ENCODE measurements around the gene UBE2L5. TPM values are rescaled to one million over a fixed set of nuclear protein-coding genes. Genes with fewer than 3 reads are reported as not detected.
A peak's percentile ranks its signal among the peaks of the same experiment; 100 is the strongest.

Gene UBE2L5
- total and polyA plus RNA-seq, 2 of the 13 experiments (the other 11 are each of a cell fraction or from before 2014, with no cell fraction given) = 0.13 TPM; not detected in 1

DNA sequence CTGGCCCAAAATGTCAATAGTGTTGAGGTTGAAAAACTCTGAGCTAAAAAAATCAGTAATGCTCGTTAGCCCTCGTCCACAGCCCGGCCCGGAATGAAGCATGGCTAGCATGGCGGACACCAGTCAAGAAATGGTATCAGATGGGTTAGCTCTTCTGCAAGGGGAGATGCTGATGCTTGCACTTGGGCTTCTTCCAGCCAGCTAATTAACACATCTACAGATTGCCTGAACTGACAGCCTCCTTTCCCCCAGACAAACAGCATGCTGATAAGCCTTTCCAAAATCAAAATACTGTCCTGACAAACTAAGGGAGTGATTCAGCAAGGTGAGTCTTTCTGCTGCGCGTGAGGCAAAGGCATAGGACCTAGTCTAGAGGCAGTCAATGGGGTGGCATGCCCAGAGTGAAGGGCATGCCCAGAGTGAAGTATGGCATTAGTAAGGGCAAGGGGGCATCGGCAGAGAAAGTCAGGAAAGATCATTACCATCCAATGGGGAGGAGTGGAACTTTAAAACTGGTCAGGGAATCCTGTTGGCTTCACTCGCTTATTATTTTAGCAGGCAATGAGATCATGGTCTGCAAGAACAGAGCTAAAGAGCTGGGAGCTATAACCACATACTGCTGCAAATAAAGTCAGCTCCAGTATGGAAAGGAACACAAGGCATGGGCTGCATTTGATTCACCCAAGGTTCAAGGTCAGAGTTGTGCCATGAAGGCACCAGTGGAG is 30.2 kb upstream of the UBE2L5 start:
- H3K9me3 ChIP-seq (ENCODE audit: low read length) = no peaks in the 10 kb centered on the region
- no peaks in the 10 kb centered on the region for H3K27me3 ChIP-seq (ENCODE audit: control insufficient read depth in 1 of 2, insufficient read depth in 2 of 2, low read length in 2 of 2)
- CTCF ChIA-PET (ENCODE audit: low intra/inter-chr PET ratio, low total read pairs) = no interaction called here
- H3K36me3 ChIP-seq (replicated peaks in 1 of 2; ENCODE audit: control insufficient read depth in 1 of 2, insufficient read depth in 2 of 2, low read length in 2 of 2) = no peaks in the 10 kb centered on the region
- H2AFZ ChIP-seq (ENCODE audit: low read length) = no peak overlapping the region
- POLR2A ChIA-PET = no interaction called here
- intact Hi-C loops (cut with micrococcal nuclease; ENCODE audit: unreplicated experiment) = loop anchor here (10.0 kb wide), 1 partner anchor 773 kb away; the partner anchor contains the start of gene HSPH1
- no peak overlapping the region for H3K9ac ChIP-seq (ENCODE audit: insufficient read depth, low read depth, low read length)
- no peak overlapping the region for H3K4me2 ChIP-seq (ENCODE audit: low read depth, low read length)
- no TSS peak for BruUV-seq (replicated peaks)
- no peaks in the 10 kb centered on the region for H3K79me2 ChIP-seq (ENCODE audit: insufficient read depth, low read length)
- H3K4me1 ChIP-seq (ENCODE audit: insufficient read depth, low read length) = peaks cover 61% of the 10 kb centered on the region
- H3K27ac ChIP-seq (ENCODE audit: extremely low read length, insufficient read depth, low read length) = no peak overlapping the region
- 77% methylated on average over 8 of the region's 9 CpGs for WGBS (ENCODE audit: low lambda C conversion rate)
- in situ Hi-C loops (cut with HindIII; ENCODE audit: extremely low pct_ligation_motif_present, low pct_unique_long_range_greater_than_20kb) = no loop called here
- DNase-seq (ENCODE audit: low spot score) (no peak), ATAC-seq (no peak), FAIRE-seq (no peak)
- TF ChIP-seq RARA (CRISPR knock-in tag; IDR thresholded peaks at IDR 0.05) (peak; percentile 49), ZNF510 (CRISPR knock-in tag; IDR thresholded peaks at IDR 0.05; ENCODE audit: low read depth) (no peak)
- H3K4me3 ChIP-seq (replicated peaks in 1 of 3; ENCODE audit: insufficient read depth in 1 of 3, low read depth in 2 of 3, low read length in 3 of 3) = no peak overlapping the region
- H4K20me1 ChIP-seq (ENCODE audit: insufficient read depth, low read length) = no peaks in the 10 kb centered on the region

DNA sequence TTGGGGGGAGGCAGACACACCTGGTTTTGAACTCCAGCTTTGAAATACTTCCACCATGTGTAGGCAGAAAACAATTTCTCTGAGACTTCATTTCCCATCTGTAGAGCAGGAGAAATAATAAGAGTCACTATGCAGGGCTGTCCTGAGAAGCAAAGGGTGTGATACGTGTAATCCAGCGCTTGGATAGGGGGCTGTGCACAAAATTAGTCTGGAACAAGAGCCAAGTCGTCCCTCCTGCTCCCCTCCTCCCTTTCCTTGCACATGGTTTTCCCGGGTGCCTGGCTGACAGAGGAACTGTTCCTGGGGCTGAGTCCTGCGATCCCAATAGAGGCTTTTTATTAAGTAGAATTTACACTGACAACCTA is 29.6 kb upstream of the UBE2L5 start:
- H3K79me2 ChIP-seq (ENCODE audit: insufficient read depth, low read length) = no peaks in the 10 kb centered on the region
- H3K27me3 ChIP-seq (ENCODE audit: control insufficient read depth in 1 of 2, insufficient read depth in 2 of 2, low read length in 2 of 2) = no peaks in the 10 kb centered on the region
- ATAC-seq (no peak), DNase-seq (ENCODE audit: low spot score) (no peak), FAIRE-seq (no peak)
- H3K4me1 ChIP-seq (ENCODE audit: insufficient read depth, low read length) = peaks cover 67% of the 10 kb centered on the region
- no peaks in the 10 kb centered on the region for H3K9me3 ChIP-seq (ENCODE audit: low read length)
- no peak overlapping the region for H3K4me3 ChIP-seq (replicated peaks in 1 of 3; ENCODE audit: insufficient read depth in 1 of 3, low read depth in 2 of 3, low read length in 3 of 3)
- no peak for TF ChIP-seq FOXK2 (IDR thresholded peaks at IDR 0.05)
- in situ Hi-C loops (cut with HindIII; ENCODE audit: extremely low pct_ligation_motif_present, low pct_unique_long_range_greater_than_20kb) = no loop called here
- 49% methylated on average over 5 of the region's 5 CpGs for WGBS (ENCODE audit: low lambda C conversion rate)
- POLR2A ChIA-PET = no interaction called here
- H3K4me2 ChIP-seq (ENCODE audit: low read depth, low read length) = no peak overlapping the region; the same call in 1 of the 2 replicates
- BruUV-seq (replicated peaks) = no TSS peak
- CTCF ChIA-PET (ENCODE audit: low intra/inter-chr PET ratio, low total read pairs) = no interaction called here
- H2AFZ ChIP-seq (ENCODE audit: low read length) = no peak overlapping the region
- intact Hi-C loops (cut with micrococcal nuclease; ENCODE audit: unreplicated experiment) = loop anchor here (10.0 kb wide), 1 partner anchor 772 kb away; the partner anchor contains the start of gene HSPH1
- no peak overlapping the region for H3K27ac ChIP-seq (ENCODE audit: extremely low read length, insufficient read depth, low read length)
- no peak overlapping the region for H3K9ac ChIP-seq (ENCODE audit: insufficient read depth, low read depth, low read length)
- H3K36me3 ChIP-seq (replicated peaks in 1 of 2; ENCODE audit: control insufficient read depth in 1 of 2, insufficient read depth in 2 of 2, low read length in 2 of 2) = no peaks in the 10 kb centered on the region
- H4K20me1 ChIP-seq (ENCODE audit: insufficient read depth, low read length) = no peaks in the 10 kb centered on the region

Data from HepG2 (cell line).